Subcutaneous abdominal adipose tissue (tissue), 5 donors: ENCODE data around the gene IGSF9B.

ENCODE experiments used
- H3K27ac ChIP-seq: one replicate; pipeline ENCODE4 v1.7.0; 2013; ENCODE audit warnings: low read depth, mild to moderate bottlenecking, inconsistent platforms, low read length, moderate library complexity
- H3K27me3 ChIP-seq, 5 donors: one replicate each; pipeline ENCODE4 v1.7.0; 2013; ENCODE audit warnings: low read length in 5 of 5, inconsistent platforms in 1 of 5; ENCODE audit not compliant: control insufficient read depth in 5 of 5, insufficient read depth in 4 of 5
- H3K36me3 ChIP-seq, 5 donors: one replicate each; pipeline ENCODE4 v1.7.0; 2013; ENCODE audit warnings: low read length in 5 of 5; ENCODE audit not compliant: control insufficient read depth in 5 of 5, insufficient read depth in 5 of 5
- H3K4me1 ChIP-seq, 5 donors: one replicate each; pipeline ENCODE4 v1.7.0; 2013; ENCODE audit warnings: low read length in 5 of 5, mild to moderate bottlenecking in 3 of 5, moderate library complexity in 1 of 5; ENCODE audit not compliant: control insufficient read depth in 5 of 5, insufficient read depth in 5 of 5
- H3K4me3 ChIP-seq, 5 donors: one replicate each; pipeline ENCODE4 v1.7.0; 2013; ENCODE audit warnings: low read length in 5 of 5, low read depth in 1 of 5
- H3K9ac ChIP-seq, 5 donors: one replicate each; pipeline ENCODE4 v1.7.0; 2013; ENCODE audit warnings: low read length in 5 of 5, mild to moderate bottlenecking in 4 of 5, moderate library complexity in 3 of 5
- H3K9me3 ChIP-seq, 5 donors: one replicate each; pipeline ENCODE4 v1.7.0; 2013; ENCODE audit warnings: low read length in 5 of 5; ENCODE audit not compliant: control insufficient read depth in 5 of 5
- donor health status: healthy.
- donor health status: healthy.
- donor health status: healthy.
- donor health status: healthy.
- donor health status: healthy.

Gene IGSF9B

GRCh38 chr11:133984828-133985227 lies 28.1 kb upstream of the IGSF9B start:
- no peaks in the 10 kb centered on the region for H3K9me3 ChIP-seq
- H3K9ac ChIP-seq: no peak overlapping the region
- no peak overlapping the region for H3K4me3 ChIP-seq
- H3K36me3 ChIP-seq: no peaks in the 10 kb centered on the region
- H3K27me3 ChIP-seq: peaks cover 0 to 5% (median 0%) of the 10 kb centered on the region in 5 donors
- H3K4me1 ChIP-seq: peaks cover 0 to 16% (median 2%) of the 10 kb centered on the region in 5 donors
- H3K27ac ChIP-seq: no peak overlapping the region

GRCh38 chr11:133983660-133984316 lies 27.0 kb upstream of the IGSF9B start:
- Histone ChIP-seq H3K36me3 (no peaks in the 10 kb centered on the region), H3K27me3 (peaks cover 0 to 2% (median 0%) of the 10 kb centered on the region in 5 donors), H3K4me3 (no peak overlapping the region), H3K9ac (no peak overlapping the region), H3K27ac (no peak overlapping the region), H3K9me3 (no peaks in the 10 kb centered on the region), H3K4me1 (peaks cover 0 to 16% (median 2%) of the 10 kb centered on the region in 5 donors)

- Histone ChIP-seq H3K27me3 (peaks cover 0 to 2% (median 0%) of the 10 kb centered on the region in 5 donors), H3K4me1 (peaks cover 0 to 16% (median 2%) of the 10 kb centered on the region in 5 donors), H3K9me3 (no peaks in the 10 kb centered on the region), H3K27ac (no peak overlapping the region), H3K4me3 (no peak overlapping the region), H3K36me3 (no peaks in the 10 kb centered on the region), H3K9ac (no peak overlapping the region)
Measured at GRCh38 chr11:133982876-133983275, 26.1 kb upstream of the IGSF9B start.

- Histone ChIP-seq H3K9me3 (no peaks in the 10 kb centered on the region), H3K4me1 (peaks cover 0 to 16% (median 2%) of the 10 kb centered on the region in 5 donors), H3K9ac (no peak overlapping the region), H3K27ac (no peak overlapping the region), H3K36me3 (no peaks in the 10 kb centered on the region), H3K4me3 (no peak overlapping the region), H3K27me3 (peaks cover 0 to 2% (median 1%) of the 10 kb centered on the region in 5 donors)
Measured at GRCh38 chr11:133982151-133982550, 25.4 kb upstream of the IGSF9B start.

GRCh38 chr11:133981156-133981555 lies 24.4 kb upstream of the IGSF9B start:
- Histone ChIP-seq H3K4me1 (peaks cover 0 to 16% (median 2%) of the 10 kb centered on the region in 5 donors), H3K9me3 (no peaks in the 10 kb centered on the region), H3K4me3 (peak overlapping the region in 1 of 5 donors; percentile 5), H3K36me3 (no peaks in the 10 kb centered on the region), H3K27ac (no peak overlapping the region), H3K27me3 (peaks cover 0 to 8% (median 2%) of the 10 kb centered on the region in 5 donors), H3K9ac (no peak overlapping the region)

GRCh38 chr11:133980665-133981064 lies 23.9 kb upstream of the IGSF9B start:
- H3K27me3 ChIP-seq: peaks cover 0 to 12% (median 3%) of the 10 kb centered on the region in 5 donors
- no peak overlapping the region for H3K4me3 ChIP-seq
- H3K9ac ChIP-seq: no peak overlapping the region
- no peaks in the 10 kb centered on the region for H3K9me3 ChIP-seq
- no peaks in the 10 kb centered on the region for H3K36me3 ChIP-seq
- peaks cover 0 to 16% (median 2%) of the 10 kb centered on the region in 5 donors for H3K4me1 ChIP-seq
- no peak overlapping the region for H3K27ac ChIP-seq

- no peaks in the 10 kb centered on the region for H3K36me3 ChIP-seq
- no peak overlapping the region for H3K9ac ChIP-seq
- peaks cover 0 to 15% (median 13%) of the 10 kb centered on the region in 5 donors for H3K27me3 ChIP-seq
- H3K4me3 ChIP-seq: no peak overlapping the region
- no peak overlapping the region for H3K27ac ChIP-seq
- no peaks in the 10 kb centered on the region for H3K9me3 ChIP-seq
- peaks cover 0 to 16% (median 2%) of the 10 kb centered on the region in 5 donors for H3K4me1 ChIP-seq
Measured at GRCh38 chr11:133978794-133979193, 22.0 kb upstream of the IGSF9B start.

- no peak overlapping the region for H3K9ac ChIP-seq
- H3K27me3 ChIP-seq: peaks cover 0 to 15% (median 13%) of the 10 kb centered on the region in 5 donors
- H3K27ac ChIP-seq: no peak overlapping the region
- no peaks in the 10 kb centered on the region for H3K9me3 ChIP-seq
- H3K36me3 ChIP-seq: no peaks in the 10 kb centered on the region
- H3K4me3 ChIP-seq: no peak overlapping the region
- H3K4me1 ChIP-seq: peaks cover 0 to 16% (median 2%) of the 10 kb centered on the region in 5 donors
Measured at GRCh38 chr11:133977067-133977677, 20.4 kb upstream of the IGSF9B start.

- H3K27me3 ChIP-seq: peaks cover 0 to 16% (median 12%) of the 10 kb centered on the region in 5 donors
- H3K36me3 ChIP-seq: no peaks in the 10 kb centered on the region
- H3K9ac ChIP-seq: no peak overlapping the region
- no peak overlapping the region for H3K27ac ChIP-seq
- peaks cover 0 to 1% (median 0%) of the 10 kb centered on the region in 5 donors for H3K4me1 ChIP-seq
- no peaks in the 10 kb centered on the region for H3K9me3 ChIP-seq
- no peak overlapping the region for H3K4me3 ChIP-seq
Measured at GRCh38 chr11:133975488-133975849, 18.7 kb upstream of the IGSF9B start.

- no peak overlapping the region for H3K27ac ChIP-seq
Measured at GRCh38 chr11:133974836-133975487, 18.2 kb upstream of the IGSF9B start.

More at GRCh38 chr11:133974836-133975487, 18.2 kb upstream of the IGSF9B start:
- H3K36me3 ChIP-seq: no peaks in the 10 kb centered on the region
- no peaks in the 10 kb centered on the region for H3K9me3 ChIP-seq
- H3K4me3 ChIP-seq: no peak overlapping the region
- H3K27me3 ChIP-seq: peaks cover 0 to 17% (median 12%) of the 10 kb centered on the region in 5 donors
- H3K9ac ChIP-seq: no peak overlapping the region
- no peaks in the 10 kb centered on the region for H3K4me1 ChIP-seq
